GM20000 (cell line): ENCODE measurements around the gene LGALS7.
"Not testable (repeated sequence)": the region's sequence is repeated elsewhere in the genome, so short reads cannot be mapped to it uniquely, and the experiment has no call there.

Experiments used
- DNase-seq: peaks from one replicate; pipeline ENCODE4 v3.0.0; 2012; ENCODE audit warnings: low spot score
- TF ChIP-seq, protein P1 (sequence below): IDR thresholded peaks from 2 replicates; pipeline ENCODE4 v1.5.1; 2012; ENCODE audit warnings: mild to moderate bottlenecking, control low read depth; ENCODE audit errors: extremely low read depth, missing control alignments

LGALS7 gene

DNA sequence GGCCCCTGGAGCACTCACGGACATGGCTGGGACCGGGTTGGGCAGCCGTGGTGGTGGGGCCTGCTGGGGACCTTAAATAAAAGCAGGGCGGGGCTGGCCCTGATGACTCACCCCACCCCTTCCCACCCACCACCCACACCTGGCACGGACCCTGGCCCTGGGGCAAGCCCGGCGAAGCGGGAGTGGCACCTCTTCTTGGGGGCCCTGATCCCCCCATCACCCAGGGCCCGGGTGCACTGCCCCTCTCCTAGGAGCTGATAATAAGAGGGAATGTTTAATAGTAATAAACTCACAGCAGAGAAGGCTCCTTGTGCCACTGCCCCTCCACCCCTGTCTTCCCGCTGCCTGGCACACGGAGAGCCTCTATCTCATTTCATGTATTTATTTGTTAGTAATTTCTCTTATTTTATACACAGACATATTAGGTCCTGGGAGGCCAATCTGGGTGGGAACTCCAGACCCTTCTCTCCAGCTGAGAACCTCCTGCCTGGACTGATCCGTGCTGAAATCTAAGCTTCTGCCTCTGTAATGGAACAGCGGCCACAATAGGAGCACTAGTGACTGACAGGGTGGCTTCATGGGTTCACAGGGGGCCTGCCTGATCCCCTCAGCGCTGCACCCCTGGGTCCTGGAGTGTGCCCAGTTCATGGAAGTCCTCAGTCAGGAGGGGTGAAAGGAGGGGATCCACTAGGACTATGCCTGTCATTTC, at the start of gene LGALS7:
Gene LGALS7, minus strand, starts transcription at position 49 of the 709 bp plus-strand sequence. Its CDS starts 25 bp downstream, at position 24.
- no peak for DNase-seq
- TF ChIP-seq, protein P1, sequence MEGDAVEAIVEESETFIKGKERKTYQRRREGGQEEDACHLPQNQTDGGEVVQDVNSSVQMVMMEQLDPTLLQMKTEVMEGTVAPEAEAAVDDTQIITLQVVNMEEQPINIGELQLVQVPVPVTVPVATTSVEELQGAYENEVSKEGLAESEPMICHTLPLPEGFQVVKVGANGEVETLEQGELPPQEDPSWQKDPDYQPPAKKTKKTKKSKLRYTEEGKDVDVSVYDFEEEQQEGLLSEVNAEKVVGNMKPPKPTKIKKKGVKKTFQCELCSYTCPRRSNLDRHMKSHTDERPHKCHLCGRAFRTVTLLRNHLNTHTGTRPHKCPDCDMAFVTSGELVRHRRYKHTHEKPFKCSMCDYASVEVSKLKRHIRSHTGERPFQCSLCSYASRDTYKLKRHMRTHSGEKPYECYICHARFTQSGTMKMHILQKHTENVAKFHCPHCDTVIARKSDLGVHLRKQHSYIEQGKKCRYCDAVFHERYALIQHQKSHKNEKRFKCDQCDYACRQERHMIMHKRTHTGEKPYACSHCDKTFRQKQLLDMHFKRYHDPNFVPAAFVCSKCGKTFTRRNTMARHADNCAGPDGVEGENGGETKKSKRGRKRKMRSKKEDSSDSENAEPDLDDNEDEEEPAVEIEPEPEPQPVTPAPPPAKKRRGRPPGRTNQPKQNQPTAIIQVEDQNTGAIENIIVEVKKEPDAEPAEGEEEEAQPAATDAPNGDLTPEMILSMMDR: no peak

DNA sequence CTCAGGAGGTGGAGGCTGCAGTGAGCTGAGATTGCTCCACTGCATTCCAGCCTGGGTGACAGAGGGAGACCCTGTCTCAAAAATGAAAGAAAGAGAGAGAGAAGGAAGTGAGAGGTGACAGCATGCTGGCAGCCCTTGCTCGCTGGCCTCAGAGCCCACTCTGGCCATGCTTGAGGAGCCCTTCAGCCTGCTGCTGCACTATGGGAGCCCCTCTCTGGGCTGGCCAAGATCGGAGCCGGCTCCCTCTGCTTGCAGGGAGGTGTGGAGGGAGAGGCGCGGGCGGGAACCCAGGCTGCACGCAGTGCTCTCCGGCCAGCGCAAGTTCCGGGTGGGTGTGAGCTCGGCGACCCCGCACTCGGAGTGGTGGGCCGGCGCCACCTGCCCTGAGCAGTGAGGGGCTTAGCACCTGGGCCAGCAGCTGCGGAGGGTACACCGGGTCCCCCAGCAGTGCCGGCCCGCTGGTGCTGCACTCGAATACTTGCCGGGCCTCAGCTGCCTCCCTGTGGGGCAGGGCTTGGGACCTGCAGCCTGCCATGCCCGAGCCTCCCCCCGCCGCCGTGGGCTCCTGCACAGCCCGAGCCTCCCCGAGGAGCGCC, 48.0 kb upstream of the LGALS7 start:
- DNase-seq: not testable (repeated sequence)

DNA sequence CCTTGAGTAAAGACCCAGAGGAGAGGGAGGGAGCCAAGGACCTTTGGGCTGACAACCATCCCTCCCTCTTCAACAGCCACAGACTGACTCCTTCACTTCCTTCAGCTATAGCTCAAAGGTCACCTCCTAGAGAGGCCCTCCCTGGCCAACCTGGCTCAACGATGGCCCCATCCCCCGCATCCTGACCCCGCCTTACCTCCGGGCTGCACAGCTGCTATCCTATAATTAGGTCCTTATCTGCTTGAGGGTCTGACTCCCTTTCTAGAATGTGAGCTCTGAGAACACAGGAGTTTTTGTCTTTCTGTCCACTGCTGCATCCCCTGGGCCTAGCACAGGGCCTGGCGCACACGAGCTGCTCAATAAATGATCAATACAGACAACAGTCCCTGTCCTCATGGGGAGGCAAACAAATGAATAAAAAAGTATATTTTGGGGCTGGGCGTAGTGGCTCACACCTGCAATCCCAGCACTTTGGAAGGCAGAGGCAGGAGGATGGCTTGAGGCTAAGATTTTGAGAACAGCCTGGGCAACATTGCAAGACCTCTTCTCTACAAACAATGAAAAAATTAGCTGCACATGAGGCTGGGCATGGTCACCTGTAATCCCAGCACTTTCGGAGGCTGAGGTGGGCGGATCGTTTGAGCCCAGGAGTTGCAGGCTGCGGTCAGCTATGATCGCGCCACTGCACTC, 46.1 kb upstream of the LGALS7 start:
- no peak for DNase-seq
- TF ChIP-seq, protein P1: no peak

DNA sequence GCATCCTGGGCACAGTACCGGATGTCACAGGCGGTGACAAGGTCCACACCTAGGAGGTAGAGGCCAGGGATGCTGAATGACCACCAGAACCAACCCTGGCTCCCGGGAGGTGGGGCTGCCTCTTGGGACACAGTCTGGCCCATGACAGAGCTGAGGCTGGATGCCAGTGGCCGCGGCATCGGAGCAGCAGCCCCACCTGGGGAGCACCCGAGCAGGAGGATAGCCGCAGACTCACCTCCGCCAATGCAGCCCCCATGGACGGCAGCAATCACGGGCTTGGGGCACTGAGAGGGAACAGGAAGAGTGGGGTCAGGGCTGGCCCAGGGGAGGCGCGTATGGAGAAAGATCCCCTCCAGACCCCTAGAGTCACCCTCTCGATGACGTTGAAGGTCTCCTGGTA, 43.8 kb upstream of the LGALS7 start:
- DNase-seq: no peak
- TF ChIP-seq, protein P1: no peak

DNA sequence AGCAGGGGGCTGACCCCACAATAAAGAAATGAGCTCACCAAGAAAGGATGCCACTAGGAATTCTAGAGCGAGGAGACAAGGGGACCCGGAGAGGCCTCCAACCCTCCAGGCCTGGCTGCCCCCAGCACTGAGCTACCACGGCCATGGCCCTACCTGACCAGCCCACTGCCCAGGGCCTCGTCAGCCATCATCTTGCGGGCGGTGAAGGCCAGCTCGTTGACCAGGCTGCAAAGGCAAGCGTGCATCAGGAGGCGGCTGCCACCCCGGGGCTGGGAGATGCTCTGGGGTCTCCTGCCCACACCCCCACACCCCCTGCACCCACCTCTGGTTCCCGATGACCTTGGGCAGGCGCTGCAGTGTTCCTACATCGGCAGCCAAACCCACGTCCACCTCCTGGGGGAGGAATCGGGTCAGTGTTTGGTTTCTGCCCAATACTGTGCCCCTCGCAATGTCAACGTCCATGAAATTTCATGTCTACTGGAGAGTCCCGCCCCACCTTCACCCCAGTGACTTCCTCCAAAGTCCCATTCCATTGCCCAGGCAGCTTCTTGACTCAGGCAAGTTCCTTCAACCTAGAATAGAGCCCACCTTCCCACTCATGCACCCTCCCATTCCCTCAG, 42.9 kb upstream of the LGALS7 start:
- TF ChIP-seq, protein P1: no peak
- DNase-seq: no peak

DNA sequence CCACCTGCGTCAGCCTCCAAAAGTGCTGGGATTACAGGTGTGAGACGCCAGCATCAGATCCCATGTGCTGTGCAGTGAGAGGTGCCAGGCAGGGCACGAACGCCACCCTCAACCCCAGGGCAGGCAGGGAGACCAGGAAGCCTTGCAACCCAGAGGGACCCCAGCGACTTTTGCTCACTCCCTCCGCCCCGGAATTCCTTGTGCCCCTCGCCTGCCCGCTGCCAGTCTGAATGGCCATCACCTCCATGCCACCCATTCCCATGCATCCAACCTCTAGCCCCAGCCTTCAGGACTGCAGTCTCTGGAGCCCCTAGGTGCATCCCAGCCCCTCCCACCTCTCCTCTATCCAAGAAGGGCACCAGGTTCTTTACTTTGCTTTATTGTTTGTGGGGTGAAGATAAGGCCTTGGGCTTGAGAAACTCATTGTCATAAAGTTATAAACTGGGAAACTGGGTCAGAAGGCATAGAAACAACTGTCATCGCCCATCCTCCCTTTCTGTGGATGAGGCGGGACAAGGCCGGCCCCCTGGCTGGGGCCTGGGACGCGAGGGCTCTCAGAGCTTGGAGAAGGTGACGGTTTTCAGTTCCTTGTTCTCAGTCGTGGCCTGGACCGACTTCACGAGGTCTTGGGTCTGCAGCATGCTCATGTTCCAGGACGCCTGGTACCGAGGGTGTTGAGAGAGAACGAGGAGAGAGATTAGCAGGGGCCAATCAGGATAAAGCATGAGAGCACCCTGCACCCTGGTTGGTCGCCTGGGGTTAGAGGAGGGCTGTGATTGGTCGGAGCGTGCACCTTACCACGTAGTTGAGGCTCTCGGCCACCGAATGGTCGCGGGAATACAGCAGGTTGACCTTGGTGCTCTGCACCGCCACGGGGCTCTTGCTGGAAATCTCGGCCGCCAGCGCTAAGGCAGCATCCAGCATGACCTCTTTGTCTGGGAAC, 42.0 kb upstream of the LGALS7 start:
- TF ChIP-seq, protein P1: no peak
- DNase-seq: no peak

DNA sequence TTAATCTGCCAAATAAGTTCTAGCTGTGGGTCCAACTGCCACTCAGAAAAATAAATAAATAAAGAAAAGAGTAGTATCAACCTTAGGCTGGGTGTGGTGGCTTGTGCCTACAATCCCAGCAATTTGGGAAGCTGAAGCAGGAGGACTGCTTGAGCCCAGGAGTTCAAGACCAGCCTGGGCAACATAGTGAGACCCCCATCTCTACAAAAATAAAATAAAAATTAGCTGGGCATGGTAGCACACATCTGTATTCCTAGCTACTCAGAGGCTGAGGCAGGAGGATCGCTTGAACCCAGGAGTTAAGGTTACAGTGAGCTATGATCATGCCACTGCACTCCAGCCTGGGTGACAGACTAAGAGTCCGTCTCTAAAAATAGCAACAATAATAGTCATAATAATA, 40.6 kb upstream of the LGALS7 start:
- not testable (repeated sequence) for DNase-seq
